NT2/D1 (cell line): ENCODE results near the gene FYB1.

ENCODE experiments used
- DNase-seq: peaks from one replicate; pipeline ENCODE4 v3.0.0-alpha.2; 2011; ENCODE audit warnings: low read depth, low spot score
- H3K27me3 ChIP-seq: 2 replicates; pipeline ENCODE4 v1.6.0; 2011; ENCODE audit warnings: mild to moderate bottlenecking; ENCODE audit not compliant: insufficient read length, insufficient read depth
- H3K36me3 ChIP-seq: 2 replicates; pipeline ENCODE4 v1.6.1; 2011; ENCODE audit warnings: mild to moderate bottlenecking, low read length, mixed read lengths; ENCODE audit not compliant: insufficient read depth, insufficient read length
- H3K4me1 ChIP-seq: 2 replicates; pipeline ENCODE4 v1.5.1; 2011; ENCODE audit not compliant: insufficient read depth, insufficient read length
- H3K4me3 ChIP-seq: 2 replicates; pipeline ENCODE4 v1.5.1; 2011; ENCODE audit warnings: low read depth; ENCODE audit not compliant: insufficient read length
- H3K9ac ChIP-seq: 2 replicates; pipeline ENCODE4 v1.6.0; 2011; ENCODE audit warnings: low read depth; ENCODE audit not compliant: insufficient read length
- H3K9me3 ChIP-seq: 2 replicates; pipeline ENCODE4 v1.5.1; 2011; ENCODE audit warnings: mild to moderate bottlenecking, low read length; ENCODE audit not compliant: insufficient read depth
- SUZ12 ChIP-seq: IDR thresholded peaks from 2 replicates; pipeline ENCODE4 v1.6.1; 2011; ENCODE audit not compliant: insufficient read length, insufficient read depth; ENCODE audit errors: extremely low read depth
- YY1 ChIP-seq: IDR thresholded peaks from 2 replicates; pipeline ENCODE4 v1.6.1; 2011; ENCODE audit not compliant: insufficient read length, insufficient read depth
- ZNF274 ChIP-seq: IDR thresholded peaks from 2 replicates; pipeline ENCODE4 v1.6.1; 2011; ENCODE audit warnings: mild to moderate bottlenecking, low read depth, low read length

The FYB1 gene

DNA sequence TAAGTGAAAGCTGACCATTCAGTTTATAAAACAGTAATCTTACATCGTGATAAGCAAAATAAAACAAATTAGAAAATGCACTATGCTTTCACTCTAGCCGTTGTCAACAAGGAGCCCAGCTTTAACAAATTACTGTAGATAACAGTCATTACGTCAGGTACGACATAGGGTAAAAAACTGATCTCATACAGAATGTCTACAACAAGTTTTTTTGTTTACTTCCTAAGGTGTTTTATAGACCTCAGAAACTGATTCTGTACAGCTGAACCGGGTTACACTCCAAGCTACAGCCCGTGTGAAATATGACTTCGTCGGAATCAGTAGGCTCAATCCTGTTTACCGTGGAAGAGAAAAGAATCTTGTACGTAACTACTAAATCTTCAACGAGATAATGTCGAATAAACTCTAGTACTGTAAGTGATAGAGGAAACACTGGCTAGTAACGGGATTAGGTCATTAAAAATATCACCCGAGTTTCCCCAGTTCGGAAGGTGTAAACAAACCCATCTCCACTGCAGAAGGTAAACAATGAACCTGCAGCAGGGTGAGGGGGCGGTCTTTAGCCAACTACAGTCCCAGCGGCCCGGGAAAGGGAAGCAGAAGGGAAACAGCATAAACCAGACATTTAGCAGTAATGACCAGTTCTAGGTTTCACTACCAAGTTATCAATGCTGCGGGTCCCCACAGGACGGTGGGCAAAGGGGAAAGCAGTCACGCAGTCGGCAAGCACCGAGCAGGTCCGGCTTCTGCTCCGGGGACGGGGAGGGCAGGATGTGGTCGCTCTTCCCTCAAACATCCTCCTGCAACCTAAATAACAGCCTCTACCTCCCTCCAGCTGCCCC is 146.2 kb downstream of the FYB1 start:
- Histone ChIP-seq H3K9ac (peak overlapping the region; percentile 88), H3K4me1 (no peaks in the 10 kb centered on the region), H3K4me3 (peak overlapping the region; percentile 85), H3K27me3 (no peaks in the 10 kb centered on the region), H3K36me3 (no peaks in the 10 kb centered on the region), H3K9me3 (no peaks in the 10 kb centered on the region)
- TF ChIP-seq SUZ12 (no peak), YY1 (no peak), ZNF274 (no peak)
- DNase-seq: no peak

DNA sequence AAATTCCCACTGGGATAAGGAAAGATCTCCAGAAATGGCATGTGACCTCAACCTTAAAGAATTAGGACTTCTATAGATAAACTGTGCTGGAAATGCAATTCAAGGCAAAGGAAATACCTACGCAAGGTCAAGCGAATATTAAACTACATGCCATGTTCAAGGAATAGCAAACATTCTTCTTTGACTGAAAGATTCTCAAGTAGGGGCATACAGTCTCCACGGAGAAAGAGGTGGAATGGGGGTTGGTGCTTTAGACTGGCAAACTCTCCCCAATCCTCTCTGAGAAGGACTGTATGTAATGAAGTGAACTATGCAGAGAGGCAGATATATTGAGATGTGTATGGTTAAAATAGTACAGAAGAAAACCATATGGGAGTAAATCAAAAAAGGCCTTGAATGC is 151.3 kb downstream of the FYB1 start:
- Histone ChIP-seq H3K4me1 (no peaks in the 10 kb centered on the region), H3K9ac (no peak overlapping the region), H3K4me3 (no peak overlapping the region), H3K36me3 (peaks cover 11% of the 10 kb centered on the region), H3K9me3 (peaks cover 17% of the 10 kb centered on the region; the same call in 1 of the 2 replicates), H3K27me3 (no peaks in the 10 kb centered on the region)
- no peak for DNase-seq
- TF ChIP-seq YY1 (no peak), ZNF274 (no peak), SUZ12 (no peak)

DNA sequence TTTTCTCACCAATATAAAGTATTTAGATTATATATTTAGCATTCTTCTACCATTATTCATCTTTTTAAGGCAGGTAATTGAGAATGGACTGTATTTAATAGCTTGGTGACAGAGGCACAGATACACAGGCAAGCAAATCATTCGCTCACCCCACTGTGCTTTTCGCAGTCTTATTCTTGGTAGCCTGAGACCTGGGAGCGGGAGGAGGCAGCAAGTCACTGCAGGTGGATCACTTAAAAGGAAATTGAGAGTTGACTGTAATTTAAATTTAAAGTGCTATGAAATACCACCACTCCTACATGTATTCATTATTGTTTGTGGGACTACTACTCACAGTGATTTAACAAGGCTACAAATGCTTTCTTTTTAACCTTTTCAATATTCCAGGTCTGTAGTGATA is 154.9 kb downstream of the FYB1 start:
- DNase-seq: no peak
- Histone ChIP-seq H3K36me3 (peaks cover 11% of the 10 kb centered on the region), H3K9ac (no peak overlapping the region), H3K9me3 (peaks cover 17% of the 10 kb centered on the region; the same call in 1 of the 2 replicates), H3K27me3 (no peaks in the 10 kb centered on the region), H3K4me1 (no peaks in the 10 kb centered on the region), H3K4me3 (no peak overlapping the region)
- TF ChIP-seq YY1 (no peak), SUZ12 (no peak), ZNF274 (no peak)

DNA sequence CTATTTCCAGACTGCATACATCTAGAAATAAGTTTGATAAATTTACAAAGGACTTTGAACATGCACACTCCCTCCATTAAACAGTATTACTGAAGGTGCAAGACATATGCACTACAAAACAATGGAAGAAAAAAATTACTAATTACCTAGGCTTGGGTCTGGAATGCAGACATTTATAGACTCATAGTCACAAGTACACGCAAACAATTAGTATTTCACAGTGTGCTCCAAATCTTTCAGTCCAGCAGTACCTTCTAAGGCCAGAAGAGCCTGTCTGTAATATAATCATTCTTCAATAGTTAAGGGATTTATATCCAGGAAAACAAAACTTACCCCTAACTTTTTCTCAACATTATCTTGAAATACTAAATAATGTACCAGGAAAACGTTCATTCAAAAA is 156.3 kb downstream of the FYB1 start:
- peaks cover 17% of the 10 kb centered on the region; the same call in 1 of the 2 replicates for H3K9me3 ChIP-seq
- no peak for DNase-seq
- H3K4me3 ChIP-seq: no peak overlapping the region
- no peaks in the 10 kb centered on the region for H3K27me3 ChIP-seq
- no peak overlapping the region for H3K9ac ChIP-seq
- H3K36me3 ChIP-seq: peaks cover 11% of the 10 kb centered on the region
- no peaks in the 10 kb centered on the region for H3K4me1 ChIP-seq
- no peak for TF ChIP-seq SUZ12
- no peak for TF ChIP-seq ZNF274
- no peak for TF ChIP-seq YY1

DNA sequence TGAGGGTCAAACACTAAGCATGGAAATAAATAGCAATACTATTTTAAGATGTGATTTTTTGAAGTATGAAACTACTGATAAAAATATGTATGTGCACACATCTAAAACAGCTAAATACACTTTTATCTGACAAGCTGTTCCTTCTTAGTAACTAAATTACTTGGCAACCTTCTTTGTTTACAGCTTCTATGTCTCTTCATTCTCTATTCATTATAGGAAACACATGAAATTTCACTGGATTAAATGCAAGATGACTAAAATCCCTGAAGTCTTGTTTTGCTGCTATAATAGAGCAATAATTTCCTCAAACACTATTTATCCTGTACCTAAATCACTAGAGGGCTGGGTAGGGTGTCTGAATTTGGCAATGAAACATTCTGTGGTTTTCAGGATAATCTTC is 156.8 kb downstream of the FYB1 start:
- Histone ChIP-seq H3K36me3 (peaks cover 11% of the 10 kb centered on the region), H3K27me3 (no peaks in the 10 kb centered on the region), H3K4me3 (no peak overlapping the region), H3K9me3 (peaks cover 15% of the 10 kb centered on the region; the same call in 1 of the 2 replicates), H3K4me1 (no peaks in the 10 kb centered on the region), H3K9ac (no peak overlapping the region)
- TF ChIP-seq ZNF274 (no peak), SUZ12 (no peak), YY1 (no peak)
- DNase-seq: no peak

DNA sequence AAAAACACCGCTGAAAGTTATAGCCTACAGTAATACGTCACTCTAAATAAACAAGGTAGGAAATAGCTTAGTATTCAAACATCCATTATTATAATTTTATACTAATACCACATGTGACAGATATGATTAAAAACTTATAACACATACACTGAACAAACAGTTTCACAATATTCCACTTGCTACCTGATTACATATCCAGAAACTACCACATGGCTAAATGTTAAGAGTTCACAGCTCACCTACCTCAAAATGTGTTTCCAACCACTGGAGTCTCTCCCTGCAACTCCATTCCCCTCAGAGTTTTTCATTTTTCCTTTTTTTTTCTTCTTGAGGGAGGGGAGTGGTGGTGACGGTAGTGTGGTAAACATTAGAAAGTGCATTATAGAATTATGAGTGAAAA is 157.3 kb downstream of the FYB1 start:
- Histone ChIP-seq H3K27me3 (no peaks in the 10 kb centered on the region), H3K36me3 (peaks cover 11% of the 10 kb centered on the region), H3K9me3 (peaks cover 11% of the 10 kb centered on the region; the same call in 1 of the 2 replicates), H3K4me1 (no peaks in the 10 kb centered on the region), H3K4me3 (no peak overlapping the region), H3K9ac (no peak overlapping the region)
- TF ChIP-seq ZNF274 (no peak), SUZ12 (no peak), YY1 (no peak)
- DNase-seq: no peak

DNA sequence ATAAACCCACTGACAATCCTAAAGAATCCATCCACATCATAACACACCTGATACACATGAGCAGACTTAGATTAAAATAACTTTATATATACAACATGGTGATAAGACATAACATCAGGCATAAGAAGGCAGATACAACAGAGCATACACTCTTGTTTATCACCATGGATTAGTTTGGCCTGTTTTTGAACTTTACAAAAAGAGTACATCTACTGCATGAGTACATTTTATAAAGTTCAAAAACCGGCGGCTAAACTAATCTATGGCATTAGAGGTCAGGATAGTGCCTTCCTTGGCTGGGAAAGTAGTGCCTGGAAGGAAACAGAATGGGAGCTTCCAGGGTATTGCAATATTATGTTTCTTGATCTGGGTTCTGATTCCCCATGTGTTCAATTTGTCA is 160.3 kb downstream of the FYB1 start:
- no peaks in the 10 kb centered on the region for H3K36me3 ChIP-seq
- no peak for DNase-seq
- no peaks in the 10 kb centered on the region for H3K4me1 ChIP-seq
- H3K4me3 ChIP-seq: no peak overlapping the region
- no peaks in the 10 kb centered on the region for H3K27me3 ChIP-seq
- H3K9me3 ChIP-seq: no peaks in the 10 kb centered on the region
- no peak overlapping the region for H3K9ac ChIP-seq
- no peak for TF ChIP-seq SUZ12
- no peak for TF ChIP-seq YY1
